ENCODE data around the gene RAB39A. TPM values are rescaled to one million over a fixed set of nuclear protein-coding genes. Genes with fewer than 3 reads are reported as not detected.

Gene RAB39A
- polyA plus RNA-seq, 3 donors from 2014 or later: not detected

- no peak for DNase-seq
- peaks cover 0 to 2% (median 0%) of the 10 kb centered on the region in 6 donors for H3K9me3 Mint-ChIP-seq
- H3K27me3 Mint-ChIP-seq (ENCODE audit: low read depth in 3 of 3): peaks cover 2 to 8% (median 8%) of the 10 kb centered on the region in 3 donors
- H3K27ac Mint-ChIP-seq: no peak overlapping the region
- H3K4me3 Mint-ChIP-seq: no peak overlapping the region
- H3K4me1 Mint-ChIP-seq: no peaks in the 10 kb centered on the region
- no peaks in the 10 kb centered on the region for H3K36me3 Mint-ChIP-seq
Observed at GRCh38 chr11:107988397-107989158, 60.3 kb downstream of the RAB39A start.

- Mint-ChIP-seq H3K27me3 (ENCODE audit: low read depth in 3 of 3) (peaks cover 2 to 9% (median 5%) of the 10 kb centered on the region in 3 donors), H3K4me3 (no peak overlapping the region), H3K36me3 (no peaks in the 10 kb centered on the region), H3K9me3 (peaks cover 0 to 2% (median 0%) of the 10 kb centered on the region in 6 donors), H3K4me1 (no peaks in the 10 kb centered on the region), H3K27ac (no peak overlapping the region)
- no peak for DNase-seq
Observed at GRCh38 chr11:107991868-107992414, 63.7 kb downstream of the RAB39A start.

- DNase-seq: no peak
- Mint-ChIP-seq H3K4me3 (no peak overlapping the region), H3K27me3 (ENCODE audit: low read depth in 3 of 3) (peaks cover 2 to 8% (median 5%) of the 10 kb centered on the region in 3 donors), H3K36me3 (no peaks in the 10 kb centered on the region), H3K9me3 (peaks cover 0 to 2% (median 0%) of the 10 kb centered on the region in 6 donors), H3K27ac (no peak overlapping the region), H3K4me1 (no peaks in the 10 kb centered on the region)
Observed at GRCh38 chr11:107996006-107996776, 67.9 kb downstream of the RAB39A start.

DNA sequence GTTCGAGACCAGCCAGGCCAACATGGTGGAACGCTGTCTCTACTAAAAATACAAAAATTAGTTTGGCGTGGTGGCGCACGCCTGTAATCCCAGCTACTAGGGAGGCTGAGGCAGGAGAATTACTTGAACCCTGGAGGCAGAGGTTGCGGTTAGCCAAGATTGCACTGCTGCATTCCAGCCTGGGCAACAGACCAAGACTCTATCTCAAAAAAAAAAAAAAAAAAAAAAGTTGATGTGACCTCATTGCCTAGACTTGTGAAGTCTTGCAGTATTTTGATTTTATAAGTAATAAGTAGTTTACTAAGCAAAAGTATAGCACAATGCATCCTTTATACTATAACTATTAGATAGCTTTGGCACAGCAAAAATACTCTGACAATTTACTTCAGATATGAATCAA lies 70.5 kb downstream of the RAB39A start:
- no peaks in the 10 kb centered on the region for H3K9me3 Mint-ChIP-seq
- DNase-seq: no peak
- no peak overlapping the region for H3K4me3 Mint-ChIP-seq
- H3K4me1 Mint-ChIP-seq: no peaks in the 10 kb centered on the region
- no peaks in the 10 kb centered on the region for H3K36me3 Mint-ChIP-seq
- H3K27me3 Mint-ChIP-seq (ENCODE audit: low read depth in 3 of 3): peaks cover 0 to 5% (median 3%) of the 10 kb centered on the region in 3 donors
- H3K27ac Mint-ChIP-seq: no peak overlapping the region

- Mint-ChIP-seq H3K4me3 (no peak overlapping the region), H3K27ac (no peak overlapping the region), H3K9me3 (no peaks in the 10 kb centered on the region), H3K27me3 (ENCODE audit: low read depth in 3 of 3) (peaks cover 0 to 4% (median 3%) of the 10 kb centered on the region in 3 donors), H3K4me1 (no peaks in the 10 kb centered on the region), H3K36me3 (no peaks in the 10 kb centered on the region)
- peak; percentile 8 to 28 (median 18) for DNase-seq
Observed at GRCh38 chr11:107999759-108000455, 71.7 kb downstream of the RAB39A start.

- Mint-ChIP-seq H3K4me3 (no peak overlapping the region), H3K36me3 (no peaks in the 10 kb centered on the region), H3K9me3 (no peaks in the 10 kb centered on the region), H3K27ac (no peak overlapping the region), H3K4me1 (no peaks in the 10 kb centered on the region), H3K27me3 (ENCODE audit: low read depth in 3 of 3) (peaks cover 0 to 3% (median 0%) of the 10 kb centered on the region in 3 donors)
- no peak for DNase-seq
Observed at GRCh38 chr11:108002476-108002875, 74.2 kb downstream of the RAB39A start.

DNA sequence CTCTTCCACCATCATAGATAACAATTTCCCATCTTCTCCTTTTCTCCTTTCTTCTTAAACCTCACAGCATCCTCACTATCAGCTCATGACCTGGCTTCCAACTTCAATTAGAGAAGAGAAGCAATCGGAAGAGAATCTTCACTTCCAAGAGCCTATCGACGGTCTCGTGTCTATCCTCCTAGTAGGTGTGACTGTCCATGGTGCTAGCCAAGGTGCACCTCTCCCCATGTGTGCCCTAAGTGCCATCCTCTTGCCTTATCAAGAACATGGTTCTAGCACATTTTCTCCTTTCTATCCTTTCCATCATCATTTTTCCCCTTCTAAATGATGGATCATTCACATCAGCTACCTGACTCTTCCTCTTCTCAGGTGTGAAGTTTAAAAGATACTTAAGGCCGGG lies 75.4 kb downstream of the RAB39A start:
- DNase-seq: no peak
- Mint-ChIP-seq H3K4me1 (peaks cover 3 to 6% of the 10 kb centered on the region in 2 donors), H3K4me3 (no peak overlapping the region), H3K27me3 (ENCODE audit: low read depth in 3 of 3) (peaks cover 2 to 3% (median 3%) of the 10 kb centered on the region in 3 donors), H3K36me3 (no peaks in the 10 kb centered on the region), H3K27ac (no peak overlapping the region), H3K9me3 (no peaks in the 10 kb centered on the region)

- peak overlapping the region in 4 of 6 donors; percentile 5 to 98 (median 74) for H3K27ac Mint-ChIP-seq
- H3K36me3 Mint-ChIP-seq: no peaks in the 10 kb centered on the region
- peaks cover 7 to 27% of the 10 kb centered on the region in 2 donors for H3K4me1 Mint-ChIP-seq
- H3K9me3 Mint-ChIP-seq: no peaks in the 10 kb centered on the region
- peaks cover 10 to 14% (median 10%) of the 10 kb centered on the region in 3 donors for H3K27me3 Mint-ChIP-seq (ENCODE audit: low read depth in 3 of 3)
- no peak for DNase-seq
- peak overlapping the region; percentile 22 to 100 (median 98) for H3K4me3 Mint-ChIP-seq
Observed at GRCh38 chr11:108007819-108008218, 79.6 kb downstream of the RAB39A start.

- Mint-ChIP-seq H3K27ac (peak within 1 kb of the TSS; percentile 95 to 98 (median 98)), H3K9me3 (no peaks in the 10 kb centered on the region), H3K4me3 (peak within 1 kb of the TSS; percentile 97 to 100 (median 98)), H3K27me3 (ENCODE audit: low read depth in 3 of 3) (peaks cover 7 to 14% (median 10%) of the 10 kb centered on the region in 3 donors), H3K36me3 (no peaks in the 10 kb centered on the region), H3K4me1 (peaks cover 7 to 27% of the 10 kb centered on the region in 2 donors)
- peak; percentile 86 to 88 (median 88) for DNase-seq
Observed at GRCh38 chr11:108008656-108009496, 80.6 kb downstream of the RAB39A start, which contains the start of gene CUL5. Gene CUL5 (plus strand): TSS chr11:108008898. CDS start chr11:108009349, 451 bp downstream.

DNA sequence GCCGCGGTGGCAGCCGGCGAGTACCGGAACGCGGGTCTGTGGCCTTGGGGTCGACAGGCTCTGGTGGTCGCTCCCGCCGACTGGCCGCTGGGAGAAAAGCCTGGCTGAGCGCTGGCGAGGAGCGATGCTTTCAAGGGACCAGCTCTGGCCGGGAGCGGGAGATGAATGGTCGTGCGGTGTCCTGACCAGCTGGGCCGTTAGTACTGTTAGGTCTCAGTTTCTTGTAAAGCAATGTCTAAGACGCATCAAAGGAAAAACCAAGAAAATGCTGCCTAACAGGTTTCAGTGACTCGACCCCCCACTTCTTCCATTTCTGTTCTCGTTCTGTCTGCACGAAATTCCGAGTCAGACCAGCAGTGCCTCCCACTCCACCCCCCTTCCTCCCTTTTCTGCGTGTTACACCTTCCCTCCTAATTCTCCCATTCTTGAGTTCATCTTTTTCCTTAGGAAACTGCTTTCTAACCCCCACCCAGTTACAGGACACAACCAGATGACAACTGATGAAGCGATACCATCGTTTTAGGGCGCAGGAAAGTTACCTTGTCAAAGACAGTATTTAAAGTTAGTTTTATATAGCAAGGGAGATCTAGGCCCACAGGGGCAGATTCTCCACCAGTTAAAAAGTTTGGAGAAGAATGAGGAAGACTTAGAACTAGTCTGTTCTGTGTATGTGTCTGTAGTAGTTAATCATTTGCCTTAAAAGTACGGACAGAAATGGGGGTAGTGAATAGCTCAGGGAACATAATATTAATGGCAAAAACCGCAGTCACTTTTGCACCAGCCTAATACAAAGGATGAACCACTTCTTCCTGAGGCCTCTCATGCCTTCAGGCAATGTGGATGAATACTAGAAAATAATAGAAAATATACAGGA lies 81.5 kb downstream of the RAB39A start:
- H3K27me3 Mint-ChIP-seq (ENCODE audit: low read depth in 3 of 3): peaks cover 7 to 14% (median 10%) of the 10 kb centered on the region in 3 donors
- peaks cover 7 to 27% of the 10 kb centered on the region in 2 donors for H3K4me1 Mint-ChIP-seq
- DNase-seq: no peak
- H3K36me3 Mint-ChIP-seq: no peaks in the 10 kb centered on the region
- H3K4me3 Mint-ChIP-seq: peak overlapping the region; percentile 97 to 100 (median 98)
- no peaks in the 10 kb centered on the region for H3K9me3 Mint-ChIP-seq
- H3K27ac Mint-ChIP-seq: peak overlapping the region; percentile 95 to 98 (median 98)

DNA sequence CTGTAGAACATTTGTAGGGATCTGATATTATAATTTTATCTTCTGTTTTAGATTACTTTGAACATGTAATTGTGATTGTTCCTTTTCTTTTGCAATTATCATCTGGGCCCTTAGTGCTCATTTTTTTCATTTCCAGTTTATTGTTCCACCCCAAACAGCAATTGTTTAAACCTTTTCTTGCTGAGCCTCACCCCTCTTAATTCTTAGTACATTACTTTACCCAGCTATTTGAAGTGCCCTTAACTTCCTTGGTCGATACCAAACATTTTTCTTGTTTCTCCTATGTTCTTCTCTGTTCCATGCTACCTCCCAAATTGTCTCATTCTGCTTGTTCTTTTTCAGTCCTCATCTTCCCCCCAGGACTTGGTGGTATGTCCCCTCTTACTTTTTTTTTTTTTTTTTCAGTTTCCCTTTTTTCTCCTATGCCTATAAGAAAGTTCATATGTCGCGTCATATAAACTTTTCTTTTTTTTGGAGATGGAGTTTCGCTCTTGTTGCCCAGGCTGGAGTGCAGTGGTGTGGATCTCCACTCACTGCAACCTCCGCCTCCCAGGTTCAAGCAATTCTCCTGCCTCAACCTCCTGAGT lies 84.0 kb downstream of the RAB39A start:
- Mint-ChIP-seq H3K4me3 (no peak overlapping the region), H3K27me3 (ENCODE audit: low read depth in 3 of 3) (peaks cover 7 to 14% (median 10%) of the 10 kb centered on the region in 3 donors), H3K9me3 (no peaks in the 10 kb centered on the region), H3K4me1 (peaks cover 7 to 49% of the 10 kb centered on the region in 2 donors), H3K36me3 (no peaks in the 10 kb centered on the region), H3K27ac (no peak overlapping the region)
- no peak for DNase-seq

All from immature natural killer cell (primary cell).